K562 (cell line): Measurements from ENCODE around the gene NCBP2. TPM values are rescaled to one million over a fixed set of nuclear protein-coding genes. Genes with fewer than 3 reads are reported as not detected.

Experiments
- ARID1B ChIP-seq: fragments of 450-650 bp; IDR thresholded peaks from 2 replicates; pipeline ENCODE4 v1.6.1; 2016; ENCODE audit warnings: antibody characterized with exemption, mild to moderate bottlenecking, inconsistent platforms
- ARID3B ChIP-seq: fragments of 250-450 bp; sonication (Bioruptor Pico); IDR thresholded peaks from 2 replicates; pipeline ENCODE4 v1.4.0; 2020; ENCODE audit warnings: borderline replicate concordance
- BACH1 ChIP-seq: fragments of 200-800 bp; sonication (Bioruptor generic); IDR thresholded peaks from 2 replicates; pipeline ENCODE4 v1.6.1; 2016; ENCODE audit warnings: missing genetic modification characterization, missing compliant biosample characterization
- CC2D1A ChIP-seq: fragments of 450-650 bp; IDR thresholded peaks from 2 replicates; pipeline ENCODE4 v1.6.1; 2017; ENCODE audit warnings: mild to moderate bottlenecking
- CTBP1 ChIP-seq: fragments of 450-650 bp; IDR thresholded peaks from 2 replicates; pipeline ENCODE4 v1.6.1; 2016; ENCODE audit warnings: borderline replicate concordance
- DACH1 ChIP-seq: fragments of 450-650 bp; IDR thresholded peaks from 2 replicates; pipeline ENCODE4 v1.6.1; 2018; ENCODE audit not compliant: partially characterized antibody
- ELF4 ChIP-seq: fragments of 450-650 bp; formaldehyde crosslinking; IDR thresholded peaks from 2 replicates; pipeline ENCODE4 v1.4.0; 2022; ENCODE audit warnings: missing genetic modification characterization
- GTF2A2 ChIP-seq: IDR thresholded peaks from 2 replicates; pipeline ENCODE4 v1.6.1; 2016; ENCODE audit warnings: mild to moderate bottlenecking, missing genetic modification characterization, missing compliant biosample characterization
- NEUROD1 ChIP-seq: fragments of 150-350 bp; IDR thresholded peaks from 2 replicates; pipeline ENCODE4 v1.6.1; 2014; ENCODE audit warnings: borderline replicate concordance, low read length, low read depth; ENCODE audit not compliant: partially characterized antibody
- RBM17 ChIP-seq: fragments of 200-400 bp; formaldehyde crosslinking; IDR thresholded peaks from 2 replicates; pipeline ENCODE4 v1.6.1; 2017; ENCODE audit warnings: low read depth, mild to moderate bottlenecking, low read length, borderline replicate concordance
- RBM22 ChIP-seq: fragments of 200-400 bp; formaldehyde crosslinking; IDR thresholded peaks from 2 replicates; pipeline ENCODE4 v1.6.1; 2018; ENCODE audit warnings: low read length, low read depth; ENCODE audit not compliant: poor library complexity, severe bottlenecking
- SETDB1 ChIP-seq: IDR thresholded peaks from one replicate; pipeline ENCODE4 v1.6.1; 2012; ENCODE audit warnings: low read length, control low read depth, inconsistent platforms
- SREBF1 ChIP-seq: fragments of 150-350 bp; IDR thresholded peaks from 2 replicates; pipeline ENCODE4 v1.6.1; 2014; ENCODE audit warnings: antibody characterized with exemption, low read depth, low read length, borderline replicate concordance
- TAF7 ChIP-seq: fragments of 450-650 bp; IDR thresholded peaks from 2 replicates; pipeline ENCODE4 v1.6.1; 2016; ENCODE audit warnings: missing genetic modification characterization, missing compliant biosample characterization
- TEAD2 ChIP-seq: fragments of 450-650 bp; IDR thresholded peaks from 2 replicates; pipeline ENCODE4 v1.6.1; 2016; ENCODE audit warnings: missing genetic modification characterization, control low read depth, missing compliant biosample characterization
- ZBTB2 ChIP-seq: fragments of 450-650 bp; IDR thresholded peaks from 2 replicates; pipeline ENCODE4 v1.6.1; 2016; ENCODE audit warnings: antibody characterized with exemption
- ZBTB7A ChIP-seq: IDR thresholded peaks from 2 replicates; pipeline ENCODE4 v1.6.1; 2011; ENCODE audit warnings: low read depth, mild to moderate bottlenecking, low read length, moderate library complexity, borderline replicate concordance; ENCODE audit not compliant: control insufficient read depth
- ZNF449 ChIP-seq: fragments of 250-450 bp; sonication (Bioruptor Pico); IDR thresholded peaks from 2 replicates; pipeline ENCODE4 v1.8.0; 2022; ENCODE audit warnings: moderate library complexity, mild to moderate bottlenecking, inconsistent platforms
- ZNF592 ChIP-seq: fragments of 450-650 bp; IDR thresholded peaks from 2 replicates; pipeline ENCODE4 v1.6.1; 2017; ENCODE audit warnings: antibody characterized with exemption, mild to moderate bottlenecking
- polyA plus RNA-seq, 8 experiments: library from polyadenylated mRNA; depleted of rRNA in 4 of 8; stranded (reverse) in 5 of 8; unstranded in 3 of 8; fragments of >200 nt; fragmentation: Nextera tagmentation in 2 of 8; fragmentation: Illumina TruSeq in 1 of 8; extraction: Ambion mirVana in 2 of 8; extraction: Trizol in 1 of 8; gene quantifications; 2 replicates each; pipeline versions ENCODE4 v1.2.1 to v1.2.3, GENCODE V29; 2011 to 2014; ENCODE audit warnings: inconsistent platforms in 1 of 8, missing spikeins in 1 of 8
- total RNA-seq, 7 experiments: library from RNA; depleted of rRNA in 6 of 7; stranded (reverse); fragments of >200 nt in 6 of 7; fragmentation: Illumina TruSeq in 2 of 7; extraction: Trizol in 2 of 7; gene quantifications; 2 replicates each; pipeline versions ENCODE4 v1.2.1 to v1.2.3, GENCODE V29; 2011 to 2021; ENCODE audit warnings: low replicate concordance in 1 of 7

NCBP2 gene
- total and polyA plus RNA-seq, 9 of the 15 experiments (the other 6 are each of a cell fraction or from before 2014, with no cell fraction given): 56.4 to 102 (median 82.3) TPM

GRCh38 chr3:196988241-196989029 is 46.1 kb upstream of the NCBP2 start (continued):
- TF ChIP-seq SETDB1 (peak; percentile 17), CTBP1 (peak; percentile 98), ARID3B (CRISPR knock-in tag) (no peak), ZNF592 (peak; percentile 64; the same call in 1 of the 2 replicates), ZBTB7A (peak; percentile 10; the same call in 1 of the 2 replicates), SREBF1 (no peak), TAF7 (tag) (no peak), NEUROD1 (no peak), ELF4 (CRISPR knock-in tag) (0 out of 2 replicates have a peak, but pooled peaks have one; percentile 25), ARID1B (peak; percentile 98), TEAD2 (tag) (no peak), RBM17 (no peak), RBM22 (no peak), ZBTB2 (peak; percentile 81), CC2D1A (peak; percentile 95; the same call in 1 of the 2 replicates), DACH1 (no peak), BACH1 (tag) (0 out of 2 replicates have a peak, but pooled peaks have one; percentile 34), ZNF449 (peak; percentile 82; the same call in 1 of the 2 replicates), GTF2A2 (no peak)
